Caco-2 (cell line): ENCODE measurements around the gene ADPGK. TPM values are rescaled to one million over a fixed set of nuclear protein-coding genes. Genes with fewer than 3 reads are reported as not detected.

ENCODE experiments used
- BruUV-seq: library from RNA; stranded (reverse); fragments of 400-500 nt; replicated peaks from 2 replicates; lab custom pipeline; 2021; lab: Mats Ljungman, UMichigan
- CTCF ChIA-PET: fragments of 300-600 bp; sonication (Branson Sonifier 250); formaldehyde crosslinking; loops from one replicate; lab custom pipeline; 2022; ENCODE audit warnings: antibody characterized with exemption; lab: Charles Lee
- POLR2A ChIA-PET: fragments of 300-600 bp; sonication (Branson Sonifier 250); formaldehyde crosslinking; loops from one replicate; lab custom pipeline; 2022; ENCODE audit warnings: antibody characterized with exemption; lab: Charles Lee
- DNase-seq, 2 experiments: peaks; one replicate each; pipeline versions ENCODE4 v3.0.0 to v3.0.0-alpha.2; 2020 to 2022
- H3K27me3 ChIP-seq: replicated peaks from 2 replicates; pipeline ENCODE4 v1.6.0; 2011; ENCODE audit warnings: low read length; ENCODE audit not compliant: control insufficient read depth, insufficient read depth
- H3K36me3 ChIP-seq: 2 replicates; pipeline ENCODE4 v1.5.1; 2011; ENCODE audit warnings: low read length; ENCODE audit not compliant: control insufficient read depth, insufficient read depth
- H3K4me1 ChIP-seq: fragments of 250-450 bp; sonication (Bioruptor Pico); 2 replicates; pipeline ENCODE4 v1.5.1; 2020; ENCODE audit warnings: mild to moderate bottlenecking
- H3K4me3 ChIP-seq: 2 replicates; pipeline ENCODE4 v1.5.1; 2011; ENCODE audit warnings: low read depth, mild to moderate bottlenecking, control low read depth, low read length
- H3K9me3 ChIP-seq: fragments of 250-450 bp; sonication (Bioruptor Pico); 2 replicates; pipeline ENCODE4 v1.5.1; 2020; ENCODE audit warnings: mild to moderate bottlenecking, moderate library complexity
- H3K27ac Mint-ChIP-seq: one replicate; pipeline ENCODE4 v1.8.0; 2022; ENCODE audit warnings: mixed read lengths; ENCODE audit not compliant: unreplicated experiment
- H3K27me3 Mint-ChIP-seq: one replicate; pipeline ENCODE4 v1.8.0; 2022; ENCODE audit warnings: mixed read lengths; ENCODE audit not compliant: insufficient read depth, unreplicated experiment
- H3K36me3 Mint-ChIP-seq: one replicate; pipeline ENCODE4 v1.8.0; 2022; ENCODE audit warnings: mild to moderate bottlenecking, mixed read lengths; ENCODE audit not compliant: insufficient read depth, unreplicated experiment
- H3K4me1 Mint-ChIP-seq: one replicate; pipeline ENCODE4 v1.8.0; 2022; ENCODE audit warnings: low read depth, mixed read lengths; ENCODE audit not compliant: unreplicated experiment
- H3K4me3 Mint-ChIP-seq: one replicate; pipeline ENCODE4 v1.8.0; 2022; ENCODE audit warnings: mild to moderate bottlenecking, moderate library complexity, mixed read lengths; ENCODE audit not compliant: unreplicated experiment
- H3K9me3 Mint-ChIP-seq: one replicate; pipeline ENCODE4 v1.8.0; 2022; ENCODE audit warnings: mixed read lengths; ENCODE audit not compliant: unreplicated experiment
- CTCF ChIP-seq, 2 experiments: fragments of 200-600 bp in 1 of 2; IDR thresholded peaks; 1 replicate in 1 of 2; 2 replicates in 1 of 2; pipeline versions ENCODE4 v1.5.1 to v1.8.0; 2011 to 2022; ENCODE audit warnings: antibody characterized with exemption in 1 of 2, control low read depth in 1 of 2, inconsistent platforms in 1 of 2, low read depth in 1 of 2, low read length in 1 of 2, mild to moderate bottlenecking in 1 of 2, moderate library complexity in 1 of 2; ENCODE audit not compliant: insufficient read depth in 1 of 2, severe bottlenecking in 1 of 2, unreplicated experiment in 1 of 2
- intact Hi-C: fragments of 100-400 bp; cut with micrococcal nuclease; formaldehyde crosslinking; loops from one replicate; pipeline ENCODE4 v1.10.0; 2022; ENCODE audit not compliant: unreplicated experiment
- total RNA-seq: library from RNA; stranded (reverse); gene quantifications from 2 replicates; pipeline ENCODE4 v1.2.3, GENCODE V29; 2022

The ADPGK gene
- total RNA-seq, 1 experiment from 2014 or later = 55.6 TPM

DNA sequence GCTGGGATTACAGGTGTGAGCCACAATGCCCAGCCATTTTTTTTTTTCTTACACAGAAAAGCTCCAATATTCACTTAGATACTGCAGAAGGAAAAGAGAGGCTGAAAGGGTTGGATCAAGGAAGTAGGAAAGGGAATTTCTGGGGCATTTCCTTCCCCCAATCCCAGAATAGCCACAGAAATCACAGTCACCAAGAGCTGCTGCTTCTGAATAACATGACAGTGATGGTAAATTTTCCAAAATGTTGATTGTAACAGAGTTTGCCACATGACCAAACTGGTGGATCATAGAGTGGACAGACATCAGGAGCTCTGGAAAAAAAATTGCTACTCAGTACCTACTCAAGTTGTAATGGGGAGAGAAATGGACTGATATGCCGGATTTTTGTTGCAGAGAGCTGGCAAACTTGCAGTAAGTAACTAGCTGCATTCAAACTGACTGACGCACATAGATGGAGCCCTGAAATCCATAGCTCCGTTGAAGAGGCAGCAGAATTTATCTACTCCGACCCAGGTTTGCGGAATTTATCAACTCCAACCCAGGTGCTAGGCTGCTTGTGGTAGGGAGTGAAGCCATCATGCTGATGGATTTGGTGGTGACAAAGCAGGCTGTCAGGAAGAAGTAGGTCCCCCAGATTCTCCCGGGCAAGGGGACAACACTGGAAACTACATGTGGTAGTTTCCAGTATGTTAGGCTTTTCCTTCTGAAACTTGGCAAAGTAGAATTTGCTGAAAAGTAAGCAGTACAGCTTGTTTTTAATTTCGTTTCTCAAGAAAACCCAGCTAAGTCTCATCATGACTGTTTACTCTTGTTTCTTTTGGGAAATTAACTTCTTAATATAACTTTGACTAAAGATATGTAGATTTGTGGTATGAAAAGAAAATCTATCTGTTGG is 10.5 kb upstream of the ADPGK start:
- peaks cover 4% of the 10 kb centered on the region for H3K4me1 Mint-ChIP-seq
- POLR2A ChIA-PET = interaction anchor here (0.7 kb wide), 1 partner anchor 10 kb away, joined by 4 read pairs; the partner anchor contains the start of gene ADPGK
- peaks cover 14% of the 10 kb centered on the region for H3K27me3 Mint-ChIP-seq
- no peak overlapping the region for H3K27ac Mint-ChIP-seq
- no peak overlapping the region for H3K4me3 Mint-ChIP-seq
- no TSS peak for BruUV-seq
- H3K36me3 Mint-ChIP-seq = no peaks in the 10 kb centered on the region
- intact Hi-C loops = no loop called here
- H3K4me3 ChIP-seq = no peak overlapping the region
- H3K36me3 ChIP-seq = no peaks in the 10 kb centered on the region
- no peaks in the 10 kb centered on the region for H3K9me3 Mint-ChIP-seq
- H3K27me3 ChIP-seq = no peaks in the 10 kb centered on the region
- TF ChIP-seq CTCF (IDR thresholded peaks at IDR 0.05; ENCODE audit: insufficient read depth in 1 of 2, low read depth in 1 of 2, low read length in 1 of 2, severe bottlenecking in 1 of 2, unreplicated experiment in 1 of 2) = no peak
- no peak for DNase-seq
- CTCF ChIA-PET = interaction anchor here (0.6 kb wide), 1 partner anchor 66 kb away, joined by 4 read pairs; no protein-coding TSS in a partner anchor
- peaks cover 4% of the 10 kb centered on the region; the same call in 1 of the 2 replicates for H3K9me3 ChIP-seq
- H3K4me1 ChIP-seq = no peaks in the 10 kb centered on the region

DNA sequence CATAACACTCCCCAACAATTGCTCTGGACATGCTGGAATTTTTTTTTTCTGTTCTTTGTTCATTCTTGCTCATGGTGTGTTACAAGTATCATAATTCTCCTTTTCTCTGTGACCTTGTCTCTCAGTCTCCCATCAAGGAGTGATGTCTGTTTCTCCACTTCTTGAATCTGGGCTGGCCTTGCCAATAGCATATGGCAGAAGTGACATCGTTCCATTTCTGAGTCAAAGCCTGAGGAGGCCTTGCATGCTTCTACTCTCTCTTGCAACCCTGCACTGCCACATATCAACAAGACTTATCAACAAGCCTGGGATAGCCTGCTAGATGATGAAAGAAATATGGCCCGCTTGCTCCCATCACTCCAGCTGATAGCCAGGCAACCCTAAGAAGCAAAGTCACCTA is 8.9 kb upstream of the ADPGK start:
- TF ChIP-seq CTCF (IDR thresholded peaks at IDR 0.05; ENCODE audit: insufficient read depth in 1 of 2, low read depth in 1 of 2, low read length in 1 of 2, severe bottlenecking in 1 of 2, unreplicated experiment in 1 of 2) = no peak
- intact Hi-C loops = no loop called here
- Histone ChIP-seq H3K4me3 (no peak overlapping the region), H3K27me3 (no peaks in the 10 kb centered on the region), H3K36me3 (no peaks in the 10 kb centered on the region), H3K4me1 (no peaks in the 10 kb centered on the region), H3K9me3 (peaks cover 4% of the 10 kb centered on the region; the same call in 1 of the 2 replicates)
- Mint-ChIP-seq H3K9me3 (no peaks in the 10 kb centered on the region), H3K4me3 (no peak overlapping the region), H3K36me3 (no peaks in the 10 kb centered on the region), H3K27ac (no peak overlapping the region), H3K27me3 (peaks cover 21% of the 10 kb centered on the region), H3K4me1 (peaks cover 4% of the 10 kb centered on the region)
- BruUV-seq = no TSS peak
- ChIA-PET POLR2A (no interaction called here), CTCF (interaction anchor here (0.7 kb wide), 1 partner anchor 554 kb away, joined by 3 read pairs; no protein-coding TSS in a partner anchor)
- no peak for DNase-seq

DNA sequence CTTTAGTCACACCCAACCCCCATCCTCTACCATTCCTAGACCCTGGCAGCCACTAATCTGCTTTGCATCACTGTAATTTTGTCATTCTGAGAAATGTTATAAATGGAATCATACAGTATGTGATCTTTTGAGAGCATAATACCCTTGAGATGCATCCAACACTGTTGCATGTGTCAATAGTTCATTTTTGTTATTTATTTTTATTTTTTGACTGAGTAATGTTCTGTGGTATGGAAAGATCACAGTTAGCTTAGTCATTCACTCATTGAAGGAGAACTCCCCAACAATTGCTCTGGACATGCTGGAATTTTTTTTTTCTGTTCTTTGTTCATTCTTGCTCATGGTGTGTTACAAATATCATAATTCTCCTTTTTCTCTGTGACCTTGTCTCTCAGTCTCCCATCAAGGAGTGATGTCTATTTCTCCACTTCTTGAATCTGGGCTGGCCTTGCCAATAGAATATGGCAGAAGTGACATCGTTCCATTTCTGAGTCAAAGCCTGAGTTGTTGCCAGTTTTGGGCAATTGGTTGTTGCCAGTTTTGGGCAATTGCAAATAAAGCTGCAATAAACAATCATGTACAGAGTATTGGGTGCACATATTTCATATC is 6.8 kb upstream of the ADPGK start:
- Mint-ChIP-seq H3K27me3 (peaks cover 21% of the 10 kb centered on the region), H3K4me3 (no peak overlapping the region), H3K36me3 (no peaks in the 10 kb centered on the region), H3K9me3 (no peaks in the 10 kb centered on the region), H3K4me1 (no peaks in the 10 kb centered on the region), H3K27ac (no peak overlapping the region)
- ChIA-PET CTCF (no interaction called here), POLR2A (no interaction called here)
- intact Hi-C loops = no loop called here
- H3K27me3 ChIP-seq = no peaks in the 10 kb centered on the region
- TF ChIP-seq CTCF (IDR thresholded peaks at IDR 0.05; ENCODE audit: insufficient read depth in 1 of 2, low read depth in 1 of 2, low read length in 1 of 2, severe bottlenecking in 1 of 2, unreplicated experiment in 1 of 2) = no peak
- no peaks in the 10 kb centered on the region for H3K4me1 ChIP-seq
- BruUV-seq = no TSS peak
- H3K4me3 ChIP-seq = no peak overlapping the region
- H3K9me3 ChIP-seq = peaks cover 4% of the 10 kb centered on the region; the same call in 1 of the 2 replicates
- no peak for DNase-seq
- H3K36me3 ChIP-seq = no peaks in the 10 kb centered on the region
